HG03064 (cell line): ENCODE data around the gene CORIN.
"Not testable (repeated sequence)": the region's sequence is repeated elsewhere in the genome, so short reads cannot be mapped to it uniquely, and the experiment has no call there.

Experiments used
- ATAC-seq: cut with Tn5 transposase; IDR thresholded peaks from one replicate; pipeline ENCODE4 v1.9.1; 2021; ENCODE audit warnings: low read depth; ENCODE audit not compliant: unreplicated experiment

CORIN gene

GRCh38 chr4:47579235-47579634 lies 258.6 kb downstream of the CORIN start:
- ATAC-seq: no peak

GRCh38 chr4:47577779-47578553 lies 259.9 kb downstream of the CORIN start:
- no peak for ATAC-seq

- ATAC-seq: no peak
Observed at GRCh38 chr4:47572981-47573380, 264.9 kb downstream of the CORIN start.

GRCh38 chr4:47570816-47571215 lies 267.1 kb downstream of the CORIN start:
- ATAC-seq: no peak

GRCh38 chr4:47567511-47567910 lies 270.4 kb downstream of the CORIN start:
- no peak for ATAC-seq

- ATAC-seq: no peak
Observed at GRCh38 chr4:47566969-47567368, 270.9 kb downstream of the CORIN start.

GRCh38 chr4:47566566-47566965 lies 271.3 kb downstream of the CORIN start:
- ATAC-seq: no peak

- ATAC-seq: no peak
Observed at GRCh38 chr4:47562297-47562696, 275.6 kb downstream of the CORIN start.

GRCh38 chr4:47561331-47561730 lies 276.5 kb downstream of the CORIN start:
- no peak for ATAC-seq

GRCh38 chr4:47560682-47561081 lies 277.2 kb downstream of the CORIN start:
- ATAC-seq: no peak

- ATAC-seq: no peak
Observed at GRCh38 chr4:47557255-47557654, 280.6 kb downstream of the CORIN start.

- not testable (repeated sequence) for ATAC-seq
Observed at GRCh38 chr4:47555920-47556319, 281.9 kb downstream of the CORIN start.

GRCh38 chr4:47553329-47554125 lies 284.3 kb downstream of the CORIN start:
- no peak for ATAC-seq

- ATAC-seq: no peak
Observed at GRCh38 chr4:47551682-47552081, 286.2 kb downstream of the CORIN start.

GRCh38 chr4:47550899-47551548 lies 286.8 kb downstream of the CORIN start:
- ATAC-seq: no peak

GRCh38 chr4:47550357-47550756 lies 287.5 kb downstream of the CORIN start:
- not testable (repeated sequence) for ATAC-seq
